Dedifferentiated amniotic fluid mesenchymal stem cell (primary cell): Measurements from ENCODE around the gene EPC2.

Experiments
- DNase-seq: peaks from one replicate; pipeline ENCODE4 v3.0.0-alpha.2; 2016; ENCODE audit errors: extremely low spot score

The EPC2 gene, protein sequence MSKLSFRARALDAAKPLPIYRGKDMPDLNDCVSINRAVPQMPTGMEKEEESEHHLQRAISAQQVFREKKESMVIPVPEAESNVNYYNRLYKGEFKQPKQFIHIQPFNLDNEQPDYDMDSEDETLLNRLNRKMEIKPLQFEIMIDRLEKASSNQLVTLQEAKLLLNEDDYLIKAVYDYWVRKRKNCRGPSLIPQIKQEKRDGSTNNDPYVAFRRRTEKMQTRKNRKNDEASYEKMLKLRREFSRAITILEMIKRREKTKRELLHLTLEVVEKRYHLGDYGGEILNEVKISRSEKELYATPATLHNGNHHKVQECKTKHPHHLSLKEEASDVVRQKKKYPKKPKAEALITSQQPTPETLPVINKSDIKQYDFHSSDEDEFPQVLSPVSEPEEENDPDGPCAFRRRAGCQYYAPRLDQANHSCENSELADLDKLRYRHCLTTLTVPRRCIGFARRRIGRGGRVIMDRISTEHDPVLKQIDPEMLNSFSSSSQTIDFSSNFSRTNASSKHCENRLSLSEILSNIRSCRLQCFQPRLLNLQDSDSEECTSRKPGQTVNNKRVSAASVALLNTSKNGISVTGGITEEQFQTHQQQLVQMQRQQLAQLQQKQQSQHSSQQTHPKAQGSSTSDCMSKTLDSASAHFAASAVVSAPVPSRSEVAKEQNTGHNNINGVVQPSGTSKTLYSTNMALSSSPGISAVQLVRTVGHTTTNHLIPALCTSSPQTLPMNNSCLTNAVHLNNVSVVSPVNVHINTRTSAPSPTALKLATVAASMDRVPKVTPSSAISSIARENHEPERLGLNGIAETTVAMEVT

DNA sequence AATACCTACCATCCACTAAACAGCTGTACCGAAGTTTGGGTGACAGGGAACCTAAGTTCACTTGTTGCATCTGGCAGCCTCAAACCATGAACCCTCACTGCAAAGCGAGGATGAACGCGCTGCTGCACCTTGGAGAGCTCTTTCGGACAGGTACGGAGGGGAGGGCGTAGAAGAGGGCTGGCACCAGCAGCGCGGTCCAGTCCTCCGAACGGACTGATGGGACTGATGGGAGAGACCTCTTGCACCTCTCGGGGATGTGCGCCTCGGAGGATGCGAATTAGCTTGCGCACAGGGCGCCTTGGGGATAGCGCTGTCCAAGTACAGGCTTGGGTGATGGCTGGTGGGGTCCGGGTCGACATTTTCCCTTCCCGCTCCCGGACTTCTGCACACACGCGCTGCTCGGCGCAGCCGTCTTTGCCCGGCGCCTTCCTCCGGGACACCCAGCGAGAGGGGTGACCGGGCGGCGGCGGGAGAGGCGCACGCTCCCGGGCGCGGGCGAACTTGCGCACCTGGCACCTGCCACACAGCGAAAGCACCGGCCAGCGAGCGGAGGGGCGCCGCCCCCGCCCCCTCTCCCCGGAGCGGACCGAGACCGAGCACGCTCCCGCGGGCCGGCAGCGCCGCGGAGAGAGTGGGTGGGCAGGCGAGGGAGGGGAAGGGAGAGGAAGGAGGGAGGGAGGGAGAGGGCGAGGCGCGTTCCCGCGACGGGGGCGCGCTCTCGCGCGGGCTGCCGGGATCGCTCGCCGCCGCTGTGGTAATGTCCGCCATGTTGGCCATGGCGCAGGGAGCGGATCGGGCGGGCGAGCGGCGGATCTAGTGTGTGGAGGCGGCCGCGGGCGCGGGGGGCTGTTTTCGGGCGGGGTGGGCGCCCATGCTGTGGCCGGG is at the start of gene EPC2:
Gene EPC2 (plus strand): TSS at position 754 of the 885 bp plus-strand sequence. CDS start 267 bp downstream, outside the sequence.
- peak; percentile 47 for DNase-seq

DNA sequence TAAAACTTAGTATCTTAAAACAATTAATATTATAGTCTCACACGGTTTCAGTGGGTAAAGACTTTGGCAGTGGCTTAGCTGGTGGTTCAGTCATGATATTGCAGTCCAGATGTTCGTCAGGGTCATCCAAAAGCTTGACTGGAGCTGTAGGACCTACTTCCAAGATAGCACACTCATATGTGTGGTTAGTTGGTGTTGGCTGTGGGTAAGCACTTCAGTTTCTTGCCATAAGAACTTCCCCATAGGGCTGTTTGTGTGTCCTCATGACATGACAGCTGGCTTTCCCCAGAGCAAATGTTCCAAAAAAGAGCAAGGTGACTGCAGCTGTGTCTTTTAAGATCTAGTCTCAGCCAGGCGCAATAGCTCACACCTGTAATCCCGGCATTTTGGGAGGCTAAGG is 48.5 kb upstream of the EPC2 start:
- DNase-seq: no peak

DNA sequence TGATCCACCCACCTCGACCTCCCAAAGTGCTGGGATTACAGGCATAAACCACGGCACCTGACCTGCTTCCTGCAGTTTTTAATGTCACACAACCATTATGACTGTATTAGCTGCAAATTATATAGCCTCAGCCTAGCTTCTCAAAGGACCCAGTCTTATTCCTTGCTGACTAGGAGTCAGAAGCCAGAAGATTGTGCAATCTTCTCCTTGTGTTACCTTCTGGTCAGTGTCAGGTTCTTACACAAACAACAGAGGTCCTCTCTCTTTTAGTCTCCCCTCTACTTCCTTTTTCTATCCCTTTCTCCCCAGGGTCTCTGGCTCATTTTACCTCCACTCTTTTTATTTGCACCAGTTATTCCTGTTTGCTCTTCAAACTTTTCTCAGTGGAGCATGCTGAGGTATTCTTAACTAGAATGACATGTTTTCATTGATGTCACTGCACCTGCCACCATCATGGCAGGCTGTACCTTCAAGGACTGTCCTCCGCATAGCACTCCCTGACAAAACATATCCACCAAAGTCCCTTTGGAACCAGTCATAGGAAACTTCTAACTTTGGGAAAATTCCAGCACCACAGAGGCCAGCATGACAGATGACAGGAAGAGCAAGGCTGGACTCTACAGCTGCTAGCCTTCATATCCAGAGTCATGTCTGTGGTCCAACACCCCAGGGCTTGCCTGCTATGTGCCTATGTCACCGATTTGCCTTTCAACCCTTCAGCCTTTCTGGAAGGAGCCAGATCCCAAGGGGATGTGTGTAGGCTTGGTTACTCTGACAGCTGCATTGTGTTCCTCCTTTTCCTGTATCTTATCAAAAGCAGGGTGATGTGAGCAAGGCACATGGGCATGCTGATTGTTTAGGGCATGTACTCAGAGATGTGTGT is 45.2 kb upstream of the EPC2 start:
- DNase-seq: no peak

DNA sequence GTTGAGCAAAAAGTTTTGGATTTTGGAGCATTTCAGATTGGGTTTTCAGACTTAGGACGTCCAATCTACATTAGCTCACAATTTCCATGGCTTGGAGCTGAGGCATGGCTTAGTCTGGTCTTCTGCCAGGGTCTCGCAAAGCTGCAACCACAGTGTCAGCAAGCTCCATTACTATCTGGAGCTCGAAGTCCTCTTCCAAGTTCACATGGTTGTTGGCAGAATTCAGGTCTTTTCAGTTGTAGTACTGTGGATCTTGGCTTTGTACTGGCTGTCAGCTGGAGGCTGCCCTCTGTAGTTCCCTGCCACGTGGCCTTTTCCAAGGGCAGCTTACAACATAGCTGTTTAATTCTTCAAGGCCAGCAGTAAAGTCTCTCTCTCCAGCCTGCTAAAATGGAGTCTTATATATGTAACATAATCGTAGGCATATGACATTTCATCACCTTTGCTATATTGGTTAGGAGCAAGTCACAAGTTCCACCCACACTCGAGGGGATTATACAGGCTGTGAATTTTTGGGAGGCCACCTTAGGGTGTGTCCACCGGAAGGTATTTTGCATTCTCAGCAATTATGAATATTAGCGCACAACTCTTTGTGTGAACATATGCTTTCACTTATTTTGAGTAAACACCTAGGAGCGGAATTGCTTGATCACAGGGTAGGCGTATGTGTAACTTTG is 41.5 kb upstream of the EPC2 start:
- DNase-seq: no peak

DNA sequence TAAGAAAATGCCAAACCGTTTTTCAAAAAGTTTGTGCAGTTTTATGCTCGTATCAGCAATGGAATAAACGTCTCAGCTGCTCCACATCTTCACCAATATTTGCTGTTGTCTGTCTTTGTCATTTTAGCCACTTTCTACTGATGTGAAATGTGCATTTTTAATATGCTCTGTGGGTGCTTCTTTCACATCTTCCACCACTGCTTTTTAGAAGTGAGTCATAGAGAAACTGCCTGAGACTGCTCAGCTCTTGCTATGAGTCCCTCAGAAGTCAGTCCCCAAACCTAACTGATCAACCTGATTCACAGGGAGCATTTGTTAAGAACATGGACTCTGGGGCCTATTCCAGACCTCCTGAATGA is 41.0 kb upstream of the EPC2 start:
- DNase-seq: no peak

DNA sequence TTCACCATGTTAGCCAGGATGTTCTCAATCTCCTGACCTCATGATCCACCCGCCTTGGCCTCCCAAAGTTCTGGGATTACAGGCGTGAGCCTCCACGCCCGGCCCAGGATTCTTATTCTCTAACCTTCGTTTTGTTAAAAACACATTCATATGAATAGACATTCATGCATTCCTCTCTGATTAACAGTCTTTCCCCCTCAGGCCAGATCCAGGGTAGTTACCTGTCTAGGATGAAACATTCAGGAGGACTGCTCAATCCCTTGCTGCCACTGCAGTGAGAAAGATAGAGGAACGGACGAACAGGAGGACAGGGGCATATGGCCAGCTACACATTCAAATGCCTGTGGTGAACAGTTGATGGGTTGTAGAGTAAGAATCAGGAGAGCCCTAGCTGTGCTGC is 39.6 kb upstream of the EPC2 start:
- no peak for DNase-seq

DNA sequence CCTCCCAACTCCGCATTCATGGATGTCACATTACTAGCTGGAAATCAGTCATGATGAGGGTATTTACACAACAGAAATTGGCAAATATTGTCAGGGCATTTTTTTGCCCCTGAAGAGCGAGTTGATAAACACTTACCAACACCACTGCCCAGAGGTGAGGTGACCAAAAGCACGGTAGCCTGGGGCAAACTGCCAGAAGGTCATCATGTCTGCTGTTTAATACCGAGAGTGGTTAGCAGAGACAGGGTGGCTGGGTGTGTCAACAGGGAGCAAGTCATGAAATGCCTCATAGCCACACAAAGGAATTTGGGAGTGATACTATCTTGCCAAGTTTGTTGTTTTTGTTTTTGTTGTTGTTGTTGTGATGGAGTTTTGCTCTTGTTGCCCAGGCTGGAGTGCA is 37.0 kb upstream of the EPC2 start:
- no peak for DNase-seq

DNA sequence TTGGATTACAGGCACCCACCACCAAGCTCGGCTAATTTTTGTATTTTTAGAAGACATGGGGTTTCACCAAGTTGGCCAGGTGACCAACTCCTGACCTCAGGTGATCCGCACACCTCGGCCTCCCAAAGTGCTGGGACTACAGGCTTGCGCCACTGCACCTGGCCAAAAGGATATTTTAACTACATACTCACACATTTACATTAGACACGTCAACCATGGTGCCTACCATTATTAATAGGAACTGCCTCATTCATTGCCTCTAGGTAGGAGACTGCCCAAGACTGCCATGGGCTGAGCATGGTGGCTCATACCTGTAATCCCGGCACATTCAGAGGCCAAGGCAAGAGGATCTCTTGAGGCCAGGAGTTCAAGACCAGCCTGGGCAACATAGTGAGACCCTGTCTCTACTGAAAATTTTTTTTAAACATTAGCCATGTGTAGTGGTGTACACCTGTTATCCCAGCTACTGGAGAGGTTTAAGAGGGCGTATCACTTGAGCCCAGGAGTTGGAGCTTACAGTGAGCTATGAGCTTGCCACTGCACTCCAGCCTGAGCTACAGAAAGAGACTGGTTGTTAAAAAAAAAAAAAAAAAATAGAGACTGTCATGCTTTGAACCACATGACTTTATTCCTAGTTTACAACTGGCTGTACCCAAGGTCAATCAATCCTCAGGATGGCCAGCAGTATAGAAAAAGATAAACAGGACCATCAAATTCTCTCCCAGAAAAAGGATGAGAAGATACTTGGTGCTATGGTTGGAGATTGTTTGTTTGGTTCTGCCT is 31.1 kb upstream of the EPC2 start:
- no peak for DNase-seq

DNA sequence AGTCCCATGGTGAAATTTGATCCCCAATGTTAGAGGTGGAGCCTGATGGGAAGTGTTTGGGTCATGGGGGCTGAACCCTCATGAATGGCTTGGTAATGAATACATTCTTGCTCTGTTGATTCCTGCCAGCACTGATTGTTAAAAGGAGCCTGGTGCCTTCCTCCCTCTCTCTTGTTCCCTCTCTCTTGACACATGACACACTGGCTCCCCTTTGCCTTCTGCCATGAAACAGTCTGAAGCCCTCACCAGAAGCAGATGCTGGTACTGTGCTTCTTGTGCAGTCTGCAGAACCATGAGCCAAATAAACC is 30.6 kb upstream of the EPC2 start:
- DNase-seq: no peak

DNA sequence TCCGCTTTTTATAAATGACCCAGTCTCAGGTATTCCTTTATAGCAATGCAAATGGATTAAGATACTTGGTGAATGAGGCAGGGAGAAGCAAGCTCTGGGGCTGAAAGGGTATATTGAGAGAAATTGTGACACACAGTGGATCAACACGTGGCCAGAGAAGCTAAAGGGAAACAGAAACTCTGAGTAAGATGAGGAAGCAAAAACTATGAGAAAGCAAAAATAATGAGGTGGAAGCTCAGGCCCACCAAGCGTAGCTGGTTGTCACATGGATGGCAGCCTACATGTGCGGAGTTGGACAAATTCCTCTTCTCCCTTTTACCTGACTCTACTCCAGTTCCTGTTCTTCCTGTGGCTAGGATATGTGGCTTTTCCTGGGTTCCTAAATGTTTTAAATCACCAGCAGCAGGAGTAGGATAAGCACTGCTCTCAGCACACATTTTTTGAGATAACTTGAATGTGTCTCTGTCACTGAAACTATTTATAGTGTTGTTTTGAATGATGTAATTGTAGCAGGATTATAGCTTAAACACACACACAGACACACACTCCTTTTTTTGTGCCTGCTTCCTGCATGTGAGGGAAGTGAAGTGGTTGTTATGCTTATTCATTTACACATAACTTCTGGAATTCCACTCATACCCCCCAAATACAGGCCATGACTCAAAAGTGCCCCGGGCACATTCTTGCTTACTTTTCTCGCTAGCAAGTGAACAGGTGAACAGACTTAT is 30.1 kb upstream of the EPC2 start:
- DNase-seq: peak; percentile 60

DNA sequence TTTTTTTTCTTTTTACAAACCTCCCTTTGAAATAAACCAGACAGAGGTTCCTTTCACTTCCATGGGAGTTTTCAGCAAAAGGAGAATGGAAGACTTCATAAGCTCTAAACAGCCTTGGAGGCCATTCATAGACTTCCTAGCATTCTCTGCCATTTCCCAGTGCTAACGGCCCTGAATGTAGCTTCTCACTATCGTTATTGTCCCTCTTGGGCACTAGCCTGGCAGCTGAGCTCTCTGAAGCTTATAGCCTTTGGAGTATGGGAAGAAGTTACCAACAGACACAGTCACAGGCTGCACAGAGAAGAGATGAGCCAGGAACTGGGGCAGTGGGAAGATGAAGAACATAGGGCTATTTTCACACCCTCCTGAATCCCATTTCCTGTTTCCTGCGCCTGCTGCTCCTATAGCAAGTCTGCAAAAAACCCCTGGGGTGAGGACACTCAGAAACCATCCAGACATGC is 29.1 kb upstream of the EPC2 start:
- no peak for DNase-seq

DNA sequence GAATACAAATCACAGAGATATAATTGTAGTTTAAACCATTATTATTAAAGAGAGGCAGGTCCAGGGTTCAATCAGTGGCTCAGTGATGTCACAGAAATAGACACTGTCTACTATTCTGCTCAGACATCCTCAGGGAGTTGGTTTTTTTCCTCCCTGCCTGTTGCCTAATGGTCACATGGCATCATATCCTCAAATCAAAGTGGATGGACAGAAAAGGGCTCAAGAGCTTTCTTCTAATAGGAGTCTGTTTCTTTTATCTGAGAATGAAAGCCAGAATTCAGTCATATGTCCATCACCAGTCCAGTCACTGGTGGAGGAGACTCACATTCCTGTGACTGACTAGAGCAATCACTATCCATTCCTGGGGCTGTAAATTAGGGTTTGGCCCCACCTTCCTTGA is 27.9 kb upstream of the EPC2 start:
- DNase-seq: no peak

DNA sequence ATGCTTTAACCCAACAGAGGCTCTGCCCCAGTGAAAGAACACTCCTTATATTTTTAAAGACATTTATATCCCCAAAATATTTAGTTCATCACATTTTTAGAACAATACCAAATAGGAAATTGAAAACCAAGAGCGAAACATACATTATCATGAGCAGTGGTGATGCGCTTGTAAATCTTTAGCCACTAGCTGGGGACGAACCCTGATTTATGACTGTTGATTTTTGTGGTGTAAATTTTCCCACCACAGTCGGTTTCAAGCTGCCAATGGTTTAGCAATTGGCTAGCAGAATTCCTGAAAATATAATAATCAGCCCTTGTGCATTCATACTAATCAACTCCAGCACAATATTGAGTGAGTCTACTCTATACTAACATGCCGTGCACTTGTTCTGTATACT is 27.3 kb upstream of the EPC2 start:
- no peak for DNase-seq

DNA sequence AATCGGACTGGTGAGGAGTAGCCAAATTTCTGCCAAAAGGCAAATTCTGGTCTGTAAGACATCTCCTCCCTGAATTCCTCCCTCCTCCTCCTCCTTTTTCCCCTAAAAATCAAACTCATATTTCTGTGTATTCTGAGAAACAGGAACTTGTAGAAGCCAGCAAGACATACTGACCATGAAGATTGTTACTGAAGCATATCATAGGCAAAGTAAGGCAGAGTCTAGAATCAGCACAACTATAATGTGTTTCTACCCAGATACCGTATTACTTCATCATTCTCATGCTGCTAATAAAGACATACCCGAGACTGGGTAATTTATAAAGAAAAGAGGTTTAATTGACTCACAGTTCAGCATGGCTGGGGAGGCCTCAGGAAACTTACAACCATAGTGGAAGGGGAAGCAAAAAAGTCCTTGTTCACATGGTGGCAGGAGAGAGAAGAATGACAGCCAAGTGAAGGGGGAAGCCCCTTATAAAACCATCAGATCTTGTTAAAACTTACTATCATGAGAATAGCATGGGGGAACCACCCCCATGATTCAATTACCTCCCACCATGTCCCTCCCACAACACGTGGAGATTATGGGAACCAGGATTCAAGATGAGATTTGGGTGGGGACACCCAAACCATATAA is 24.9 kb upstream of the EPC2 start:
- no peak for DNase-seq

DNA sequence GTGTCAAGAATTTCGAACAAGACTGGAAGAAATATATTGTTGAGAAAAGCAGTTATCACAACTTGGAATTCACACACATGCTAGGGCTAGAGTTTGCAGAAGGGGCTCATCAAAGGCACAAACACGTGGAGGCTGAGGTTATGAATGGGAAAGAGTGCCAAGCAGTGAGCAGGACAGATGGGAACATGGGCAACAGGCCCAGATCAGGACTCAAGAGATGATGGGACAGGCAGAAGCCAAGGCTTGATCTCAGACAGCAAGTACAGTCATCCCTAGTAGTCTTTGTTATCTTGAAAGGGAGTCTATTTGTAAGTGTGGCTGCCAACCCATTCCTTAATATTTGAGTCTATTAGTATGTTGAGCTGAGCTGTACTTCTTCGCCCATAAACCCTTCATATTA is 22.2 kb upstream of the EPC2 start:
- DNase-seq: no peak

DNA sequence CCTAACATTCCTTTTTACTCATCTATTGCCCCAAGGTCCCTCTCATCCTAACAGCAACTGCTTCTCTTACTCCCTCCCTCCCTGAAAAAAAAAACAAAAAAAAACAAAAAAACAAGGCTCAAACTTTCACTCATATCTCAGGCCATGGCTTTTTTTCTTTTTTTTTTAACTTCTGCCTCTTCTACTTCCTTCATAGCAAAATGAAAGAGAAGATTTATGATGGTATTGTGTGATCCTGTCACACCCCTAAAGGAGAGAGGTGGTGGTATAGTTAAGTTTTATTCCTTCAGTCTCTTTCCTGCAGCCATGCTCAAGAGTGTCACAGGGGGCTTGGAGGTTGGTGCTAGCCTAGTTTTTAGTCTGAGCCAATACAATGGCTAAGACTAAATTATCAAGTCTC is 21.5 kb upstream of the EPC2 start:
- no peak for DNase-seq

DNA sequence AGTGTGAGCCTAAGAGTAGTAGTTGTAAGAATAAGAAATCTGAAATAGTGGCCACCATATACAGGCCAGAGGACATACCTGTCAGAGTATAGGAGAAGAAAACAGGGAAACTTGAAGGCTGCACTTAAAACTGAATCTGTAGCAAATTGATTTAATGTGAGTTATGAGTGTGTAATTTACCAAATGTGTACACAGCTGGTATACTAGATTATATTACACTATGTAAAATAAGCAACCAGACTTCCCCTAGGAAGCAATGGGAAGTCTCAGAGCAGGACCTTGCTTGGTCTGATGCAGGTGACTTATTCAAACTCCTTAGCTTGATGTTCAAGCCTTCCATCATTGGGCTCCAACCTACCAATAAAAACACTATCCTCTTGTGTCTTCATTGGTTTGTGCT is 17.3 kb upstream of the EPC2 start:
- no peak for DNase-seq

DNA sequence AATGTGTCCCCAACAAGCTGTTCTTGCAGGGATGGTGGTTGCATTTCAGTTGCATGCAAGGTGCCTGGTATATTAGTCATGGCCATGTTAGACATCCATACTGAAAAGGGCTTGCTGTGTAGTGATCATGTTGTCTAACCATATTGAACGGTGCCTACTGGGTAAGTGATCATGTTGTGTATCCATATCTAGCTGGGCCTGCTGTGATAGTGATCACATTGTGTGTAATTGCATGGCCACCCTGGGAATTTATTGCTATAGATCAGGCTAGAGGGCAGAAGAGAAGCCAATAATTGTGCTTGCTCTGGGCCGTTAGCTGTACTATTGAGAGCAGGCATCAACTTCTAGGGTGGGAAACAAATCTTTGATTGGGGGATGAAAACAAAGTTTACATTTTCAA is 9.8 kb upstream of the EPC2 start:
- no peak for DNase-seq

DNA sequence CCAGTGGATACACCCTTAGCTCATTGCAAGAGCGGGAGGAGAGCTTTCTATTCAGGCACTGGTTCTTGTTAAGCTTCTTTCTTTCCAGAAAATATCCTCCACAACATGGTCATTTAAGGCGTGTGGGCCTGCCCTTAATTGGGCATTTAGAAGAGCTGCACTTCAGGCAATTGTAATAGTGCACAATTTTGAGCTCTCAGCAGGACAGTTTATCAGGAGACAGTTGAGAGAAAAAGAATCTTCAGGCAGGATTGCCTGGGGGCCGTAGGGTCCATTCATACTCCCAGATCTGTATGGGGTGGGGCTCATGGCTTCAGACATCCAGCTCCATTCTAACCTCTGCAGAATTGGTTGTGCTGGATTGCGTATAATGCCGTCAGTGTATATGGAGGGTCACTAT is 6.0 kb upstream of the EPC2 start:
- no peak for DNase-seq
